Measurements from ENCODE around the gene PBLD.
A peak's percentile ranks its signal among the peaks of the same experiment; 100 is the strongest.

Gene PBLD

GRCh38 chr10:68345621-68346020 lies 12.9 kb upstream of the PBLD start:
- Histone ChIP-seq H3K27ac (no peak overlapping the region), H3K27me3 (replicated peaks) (no peaks in the 10 kb centered on the region), H3K4me3 (ENCODE audit: low read depth, low read length) (no peak overlapping the region), H3K36me3 (replicated peaks) (peaks cover 52% of the 10 kb centered on the region)
- no peak for TF ChIP-seq CTCF (IDR thresholded peaks at IDR 0.05; ENCODE audit: low read depth, low read length, missing control alignments)
- in situ Hi-C loops (cut with HindIII; ENCODE audit: low pct_ligation_motif_present, low sequenced_read_pairs), result no loop called here
- DNase-seq, result no peak

GRCh38 chr10:68342909-68343516 lies 10.3 kb upstream of the PBLD start:
- peaks cover 71% of the 10 kb centered on the region for H3K36me3 ChIP-seq (replicated peaks)
- no peak overlapping the region for H3K27ac ChIP-seq
- no peak for DNase-seq
- H3K27me3 ChIP-seq (replicated peaks), result no peaks in the 10 kb centered on the region
- H3K4me3 ChIP-seq (ENCODE audit: low read depth, low read length), result no peak overlapping the region
- no peak for TF ChIP-seq CTCF (IDR thresholded peaks at IDR 0.05; ENCODE audit: low read depth, low read length, missing control alignments)
- in situ Hi-C loops (cut with HindIII; ENCODE audit: low pct_ligation_motif_present, low sequenced_read_pairs), result no loop called here

GRCh38 chr10:68340358-68341080 lies 7.8 kb upstream of the PBLD start:
- Histone ChIP-seq H3K27me3 (replicated peaks) (no peaks in the 10 kb centered on the region), H3K4me3 (ENCODE audit: low read depth, low read length) (no peak overlapping the region), H3K27ac (no peak overlapping the region), H3K36me3 (replicated peaks) (peaks cover 68% of the 10 kb centered on the region)
- TF ChIP-seq CTCF (IDR thresholded peaks at IDR 0.05; ENCODE audit: low read depth, low read length, missing control alignments), result no peak
- DNase-seq, result no peak
- in situ Hi-C loops (cut with HindIII; ENCODE audit: low pct_ligation_motif_present, low sequenced_read_pairs), result no loop called here

GRCh38 chr10:68336754-68337351 lies 4.1 kb upstream of the PBLD start:
- no peak for DNase-seq
- Histone ChIP-seq H3K27me3 (replicated peaks) (no peaks in the 10 kb centered on the region), H3K4me3 (ENCODE audit: low read depth, low read length) (no peak overlapping the region), H3K27ac (no peak overlapping the region), H3K36me3 (replicated peaks) (peaks cover 42% of the 10 kb centered on the region)
- no peak for TF ChIP-seq CTCF (IDR thresholded peaks at IDR 0.05; ENCODE audit: low read depth, low read length, missing control alignments)
- in situ Hi-C loops (cut with HindIII; ENCODE audit: low pct_ligation_motif_present, low sequenced_read_pairs), result no loop called here

GRCh38 chr10:68334672-68335467 lies 2.1 kb upstream of the PBLD start:
- H3K27me3 ChIP-seq (replicated peaks), result no peaks in the 10 kb centered on the region
- no peak for DNase-seq
- H3K36me3 ChIP-seq (replicated peaks), result peaks cover 22% of the 10 kb centered on the region
- in situ Hi-C loops (cut with HindIII; ENCODE audit: low pct_ligation_motif_present, low sequenced_read_pairs), result no loop called here
- no peak overlapping the region for H3K27ac ChIP-seq
- H3K4me3 ChIP-seq (ENCODE audit: low read depth, low read length), result peak overlapping the region; percentile 88
- no peak for TF ChIP-seq CTCF (IDR thresholded peaks at IDR 0.05; ENCODE audit: low read depth, low read length, missing control alignments)
